T-helper 22 cell (primary cell): ENCODE data around the gene CACNA2D3.
"Not testable (repeated sequence)": the region's sequence is repeated elsewhere in the genome, so short reads cannot be mapped to it uniquely, and the experiment has no call there.

Experiments
- DNase-seq: peaks from one replicate; pipeline ENCODE4 v3.0.0-alpha.2; 2020; ENCODE audit warnings: low read depth

The CACNA2D3 gene

GRCh38 chr3:55085231-55085630 is 962.9 kb downstream of the CACNA2D3 start:
- DNase-seq: no peak

- no peak for DNase-seq
These were observed 966.9 kb downstream of the CACNA2D3 start for GRCh38 chr3:55089211-55089610.

- no peak for DNase-seq
These were observed 967.9 kb downstream of the CACNA2D3 start for GRCh38 chr3:55090291-55090690.

- DNase-seq: no peak
These were observed 968.4 kb downstream of the CACNA2D3 start for GRCh38 chr3:55090746-55091145.

- no peak for DNase-seq
These were observed 969.3 kb downstream of the CACNA2D3 start for GRCh38 chr3:55091381-55092225.

GRCh38 chr3:55094676-55095075 is 972.3 kb downstream of the CACNA2D3 start:
- DNase-seq: no peak

GRCh38 chr3:55097441-55097840 is 975.1 kb downstream of the CACNA2D3 start:
- DNase-seq: no peak

GRCh38 chr3:55105647-55106046 is 983.3 kb downstream of the CACNA2D3 start:
- no peak for DNase-seq

- no peak for DNase-seq
These were observed 984.8 kb downstream of the CACNA2D3 start for GRCh38 chr3:55107187-55107586.

- DNase-seq: not testable (repeated sequence)
These were observed 989.6 kb downstream of the CACNA2D3 start for GRCh38 chr3:55111906-55112305.

GRCh38 chr3:55118451-55118850 is 996.1 kb downstream of the CACNA2D3 start:
- no peak for DNase-seq

GRCh38 chr3:55119268-55119667 is 996.9 kb downstream of the CACNA2D3 start:
- no peak for DNase-seq

- DNase-seq: no peak
These were observed 1000.0 kb downstream of the CACNA2D3 start for GRCh38 chr3:55122312-55122711.
